Measurements from ENCODE around the gene RAB12.
"Not testable (repeated sequence)": the region's sequence is repeated elsewhere in the genome, so short reads cannot be mapped to it uniquely, and the experiment has no call there.

RAB12 gene

DNA sequence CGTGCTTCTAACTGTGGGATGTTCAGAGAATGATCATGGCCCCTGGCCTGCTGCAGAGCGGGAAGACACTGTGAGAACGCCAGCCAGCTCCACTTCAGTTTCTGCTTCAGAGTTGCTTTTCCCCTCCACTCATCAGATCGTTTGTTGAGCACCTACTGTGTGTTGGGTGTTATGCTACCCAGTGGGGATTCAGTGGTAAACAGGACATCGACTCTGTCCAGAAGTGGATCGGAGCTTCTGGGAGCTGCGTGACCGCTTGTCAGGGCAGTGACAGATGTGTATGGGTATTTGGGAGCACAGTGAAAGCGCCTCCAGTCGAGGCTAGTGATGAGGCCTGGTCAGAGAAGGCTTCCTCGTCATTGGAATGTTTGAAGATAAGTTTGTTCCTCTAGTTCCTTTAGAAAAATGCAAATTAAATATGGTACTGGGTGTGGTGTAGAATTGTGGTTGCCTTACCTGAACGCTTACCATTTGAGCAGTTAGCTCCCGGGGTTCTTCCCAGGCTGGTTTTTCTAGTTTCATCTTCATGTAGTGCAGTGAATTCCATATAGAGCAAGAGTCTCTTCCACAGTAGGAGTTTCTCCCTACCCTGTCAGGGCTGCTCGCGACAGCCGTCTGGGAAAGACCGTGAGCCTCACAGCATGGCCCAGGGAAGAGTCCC lies 2.8 kb downstream of the RAB12 start:
- DNase-seq (ENCODE audit: low spot score) = no peak

DNA sequence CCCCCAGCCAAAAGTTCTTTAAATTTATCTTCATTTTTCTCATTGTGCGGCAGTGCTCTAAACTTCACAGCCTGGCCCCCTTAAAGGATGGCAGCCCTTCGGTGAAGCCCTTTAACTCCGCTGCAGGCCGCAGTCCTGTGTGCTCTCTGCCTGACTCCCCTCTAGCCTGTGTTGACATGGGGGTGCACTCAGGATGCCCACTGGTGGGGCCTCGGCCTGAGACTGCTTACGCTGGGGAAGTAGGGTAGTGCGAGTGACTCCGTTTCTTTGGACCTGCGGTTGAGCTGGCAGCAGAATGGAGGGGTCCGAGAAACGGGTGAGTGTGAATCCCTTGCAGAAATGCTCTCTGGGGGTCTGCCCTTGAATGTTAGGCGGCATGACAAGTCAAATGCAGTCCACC lies 5.6 kb downstream of the RAB12 start:
- DNase-seq (ENCODE audit: low spot score) = no peak

DNA sequence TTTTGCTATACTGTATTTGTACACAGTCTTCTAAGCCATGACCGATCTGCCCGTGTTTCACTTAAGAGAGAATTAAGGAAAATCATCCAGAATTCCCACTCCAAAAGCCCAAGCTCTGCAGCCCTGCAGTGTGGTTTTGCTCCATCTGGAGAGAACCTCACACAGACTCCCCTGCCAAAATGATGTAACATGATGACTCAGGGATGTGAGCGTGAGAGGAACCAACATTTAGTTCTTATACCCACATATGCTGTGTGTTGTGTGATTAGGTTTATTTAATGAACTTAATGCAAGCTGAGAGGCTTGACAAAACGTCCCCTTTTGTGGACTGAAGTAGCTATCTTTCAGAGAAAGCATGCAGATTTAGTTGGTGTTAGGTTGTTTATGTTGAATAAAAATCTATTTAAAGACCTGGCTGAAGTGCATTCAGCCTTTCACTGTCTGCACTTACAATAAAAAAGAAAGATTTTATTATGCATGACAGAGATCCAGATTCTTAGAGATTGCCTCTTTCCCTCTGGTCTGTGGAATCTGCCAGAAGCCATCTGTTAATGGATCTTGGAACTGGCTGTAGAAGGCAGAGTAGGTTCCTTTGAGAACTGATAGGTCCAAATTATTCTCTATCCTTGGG lies 6.3 kb downstream of the RAB12 start:
- DNase-seq (ENCODE audit: low spot score) = no peak

DNA sequence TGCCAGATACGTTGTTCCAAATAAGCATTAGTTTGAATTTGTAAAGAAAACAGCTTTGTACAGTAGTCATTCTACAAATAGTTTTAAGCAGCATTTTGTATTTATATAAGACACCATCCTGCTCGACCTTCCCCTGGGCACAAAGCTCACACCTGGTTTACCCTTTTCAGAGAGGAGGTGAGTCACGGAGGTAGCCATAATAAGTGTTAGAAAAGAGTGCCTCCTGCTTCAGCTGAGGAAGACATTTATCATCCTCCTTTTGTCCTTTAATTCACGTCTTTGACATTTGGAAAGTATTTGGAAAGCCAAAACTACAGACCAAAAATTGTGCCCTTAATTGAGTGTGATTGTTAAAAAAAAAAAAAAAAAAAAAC lies 6.8 kb downstream of the RAB12 start:
- DNase-seq (ENCODE audit: low spot score) = no peak

DNA sequence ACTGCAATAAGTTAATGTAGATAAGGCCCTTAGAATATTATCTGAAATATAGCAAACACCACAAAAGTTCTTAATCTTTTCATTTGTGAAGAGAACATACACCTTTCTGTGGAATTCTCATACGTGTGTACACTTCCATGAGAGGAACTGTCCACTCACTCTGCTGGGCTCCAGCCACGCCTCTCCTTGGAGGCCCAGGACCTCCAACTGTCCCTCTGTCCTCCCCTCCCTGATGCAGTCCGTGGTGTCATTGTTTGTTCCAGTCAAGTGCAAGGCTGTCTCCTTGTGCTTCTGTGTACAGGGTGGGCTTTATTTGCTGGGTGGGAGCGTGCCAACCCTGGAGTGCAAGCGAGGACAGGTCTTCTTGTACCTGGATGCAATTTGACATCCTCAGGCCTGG lies 8.7 kb downstream of the RAB12 start:
- no peak for DNase-seq (ENCODE audit: low spot score)

DNA sequence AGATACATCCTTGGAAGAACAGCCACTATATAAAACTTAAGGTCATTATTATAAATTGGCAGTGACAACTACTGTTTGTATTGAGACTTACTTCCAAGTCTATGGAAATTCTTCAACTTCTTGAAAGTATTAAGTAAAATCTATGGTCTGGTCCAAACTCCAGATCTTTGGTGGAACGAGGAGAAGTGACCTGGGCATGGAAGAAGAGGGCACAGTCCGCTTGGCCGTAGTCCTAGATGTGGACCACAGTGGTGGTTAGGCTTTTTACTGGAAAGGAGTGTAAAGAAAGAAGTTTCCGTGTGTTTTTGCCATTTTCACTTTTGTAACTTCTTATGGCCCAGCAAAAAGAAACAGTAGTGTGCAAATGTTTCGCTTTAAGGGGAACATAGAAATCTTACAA lies 9.8 kb downstream of the RAB12 start:
- no peak for DNase-seq (ENCODE audit: low spot score)

DNA sequence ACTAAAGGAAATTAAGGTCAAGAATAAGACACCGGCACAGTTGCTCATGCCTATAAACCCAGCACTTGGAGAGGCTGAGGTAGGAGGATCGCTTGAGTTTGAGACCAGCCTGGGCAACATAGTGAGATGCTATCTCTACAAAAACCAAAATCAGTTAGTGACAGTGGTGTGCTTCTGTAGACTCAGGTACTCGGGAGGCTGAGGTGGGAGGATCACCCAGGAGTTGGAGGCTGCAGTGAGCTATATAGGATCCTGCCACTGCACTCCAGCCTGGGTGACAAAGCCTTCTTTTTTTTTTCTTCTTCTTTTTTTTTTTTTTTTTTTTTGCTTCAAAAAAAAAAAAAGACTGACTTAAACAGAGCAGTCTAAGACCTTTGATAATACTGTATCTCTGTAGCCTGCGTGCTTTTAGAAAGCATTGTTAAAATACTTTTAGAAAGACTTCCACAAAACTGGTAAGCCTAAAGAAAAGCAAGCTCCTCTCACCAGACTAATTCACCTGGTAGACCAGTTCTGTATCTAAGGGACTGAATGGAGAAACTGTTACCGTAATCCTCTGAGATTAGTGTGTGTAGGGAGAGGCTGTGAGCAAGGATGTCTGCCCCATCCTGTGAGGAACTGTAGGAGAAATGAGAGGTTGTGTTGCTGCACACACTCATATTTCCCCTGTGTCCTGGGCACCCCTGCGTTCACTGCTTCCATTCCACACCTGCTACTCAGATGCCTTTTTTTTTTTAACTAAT lies 10.8 kb downstream of the RAB12 start:
- no peak for DNase-seq (ENCODE audit: low spot score)

DNA sequence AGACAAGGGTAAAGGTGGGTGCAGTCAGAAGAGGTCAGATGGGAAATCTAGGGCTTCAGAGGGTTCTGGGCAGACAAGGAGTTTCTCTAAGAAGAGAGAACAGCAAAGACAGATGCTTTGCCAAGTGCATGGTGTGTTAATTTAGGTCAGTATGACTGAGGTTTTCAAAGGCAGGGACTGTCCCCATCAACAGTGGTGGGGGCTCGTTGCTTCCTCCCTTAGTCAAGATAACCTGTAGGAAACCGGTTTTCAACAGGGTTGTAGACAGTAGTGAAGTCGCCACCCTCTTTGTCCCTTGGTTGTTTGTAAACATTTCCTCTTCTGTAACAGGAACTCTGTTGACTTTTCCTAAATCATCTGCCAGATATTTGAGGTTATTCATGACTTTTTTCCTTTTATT lies 11.6 kb downstream of the RAB12 start:
- DNase-seq (ENCODE audit: low spot score) = no peak

DNA sequence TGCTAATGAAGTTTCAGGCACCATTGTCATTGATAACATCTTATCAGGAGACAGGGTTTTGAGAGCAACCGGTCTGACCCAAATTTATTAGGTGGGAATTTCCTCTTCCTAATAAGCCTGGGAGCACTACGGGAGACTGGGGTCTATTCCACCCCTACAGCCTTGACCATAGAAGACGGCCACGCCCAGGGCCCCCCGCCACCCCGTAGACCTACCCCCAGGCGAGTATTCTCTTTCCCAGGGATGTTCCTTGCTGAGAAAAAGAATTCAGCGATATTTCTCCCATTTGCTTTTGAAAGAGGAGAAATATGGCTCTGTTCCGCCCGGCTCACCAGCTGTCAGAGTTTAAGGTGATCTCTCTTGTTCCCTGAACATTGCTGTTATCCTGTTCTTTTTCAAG lies 13.4 kb downstream of the RAB12 start:
- DNase-seq (ENCODE audit: low spot score) = not testable (repeated sequence)

DNA sequence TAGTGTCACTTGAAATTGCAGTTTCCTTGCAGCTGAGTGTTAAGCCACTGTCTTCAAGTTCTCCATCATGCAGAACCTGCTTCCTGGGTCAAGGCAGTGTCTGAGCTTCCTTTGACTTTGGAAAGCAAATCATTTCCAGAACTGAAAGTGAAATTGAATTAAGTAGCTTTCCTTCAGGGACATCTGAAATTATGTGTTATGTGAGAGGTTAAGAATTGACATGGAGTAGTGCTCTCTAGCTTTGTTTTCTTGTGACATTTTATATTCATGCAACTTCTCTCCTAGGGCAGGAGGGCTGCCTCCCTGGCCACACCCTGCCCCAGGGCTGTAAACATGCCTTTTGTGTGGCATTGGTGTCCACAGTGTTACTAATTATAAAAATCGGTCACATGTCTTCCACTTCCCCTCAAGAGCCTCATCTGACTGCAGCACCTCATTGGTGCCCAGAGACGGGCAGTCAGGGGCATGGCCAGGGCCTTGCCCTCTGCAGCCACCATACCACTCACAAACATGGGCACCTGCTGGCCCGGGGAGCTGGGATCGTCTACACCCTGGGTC lies 14.4 kb downstream of the RAB12 start:
- DNase-seq (ENCODE audit: low spot score) = peak; percentile 34

DNA sequence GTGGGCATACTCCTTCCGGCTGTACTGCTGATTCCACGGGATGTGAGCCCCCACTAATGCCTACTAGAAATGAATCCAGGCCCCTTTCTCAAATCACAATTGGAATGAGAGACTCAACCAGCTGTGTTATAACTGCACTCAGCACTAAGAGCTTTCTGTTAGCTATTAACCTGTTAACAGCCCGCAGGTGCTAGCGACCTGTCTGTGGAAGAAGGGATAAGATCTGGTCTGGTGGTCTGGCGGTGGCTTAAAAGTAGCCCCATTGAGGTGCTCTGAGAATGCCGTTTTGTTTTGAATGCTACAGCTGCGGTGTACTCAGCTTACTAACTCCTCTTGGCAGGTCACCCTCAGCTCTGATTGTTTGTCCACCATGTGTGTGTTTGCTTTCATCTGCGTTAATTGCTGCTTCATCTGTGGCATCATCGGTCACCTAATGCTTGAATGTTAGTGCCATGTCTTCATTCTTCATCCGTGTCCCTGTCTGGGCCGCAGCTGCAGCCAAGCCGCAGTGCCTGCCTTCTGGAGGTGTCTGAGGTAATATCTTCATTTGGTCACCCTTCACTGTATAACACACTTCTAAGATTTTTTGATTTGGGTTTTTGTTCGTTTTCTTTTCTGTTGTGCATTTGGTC lies 16.3 kb downstream of the RAB12 start:
- DNase-seq (ENCODE audit: low spot score) = no peak

DNA sequence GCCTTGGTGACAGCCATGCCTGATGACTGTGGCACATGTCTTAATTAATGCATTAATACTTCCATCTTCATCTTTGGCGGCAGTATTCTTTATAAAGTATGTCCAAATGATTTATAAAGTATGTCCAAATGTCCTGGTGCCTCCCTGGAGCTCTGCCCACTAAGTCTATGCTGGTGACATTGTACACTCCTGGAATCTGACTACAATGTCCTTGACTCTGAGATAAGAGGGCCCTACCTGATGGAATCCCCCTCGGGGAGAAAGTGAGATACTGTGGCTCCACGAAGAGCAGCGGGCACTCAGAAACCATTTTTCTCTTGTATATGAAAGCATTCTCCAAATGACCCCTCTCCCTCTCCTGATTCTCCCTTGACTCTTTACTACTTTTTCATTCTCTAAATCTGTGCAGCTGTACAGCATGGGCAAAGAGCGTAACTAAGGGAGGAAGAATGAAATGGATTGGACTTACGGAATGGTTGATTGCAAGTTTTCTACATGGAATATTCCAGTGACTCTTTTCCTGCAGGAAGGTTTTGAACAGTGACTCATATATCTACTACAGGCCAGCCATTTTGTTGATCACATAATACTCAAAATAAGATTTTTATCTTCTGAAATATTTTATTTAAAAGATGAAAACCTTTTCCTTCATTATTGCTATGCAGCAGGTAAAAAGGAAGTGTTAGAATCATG lies 17.3 kb downstream of the RAB12 start:
- DNase-seq (ENCODE audit: low spot score) = no peak

DNA sequence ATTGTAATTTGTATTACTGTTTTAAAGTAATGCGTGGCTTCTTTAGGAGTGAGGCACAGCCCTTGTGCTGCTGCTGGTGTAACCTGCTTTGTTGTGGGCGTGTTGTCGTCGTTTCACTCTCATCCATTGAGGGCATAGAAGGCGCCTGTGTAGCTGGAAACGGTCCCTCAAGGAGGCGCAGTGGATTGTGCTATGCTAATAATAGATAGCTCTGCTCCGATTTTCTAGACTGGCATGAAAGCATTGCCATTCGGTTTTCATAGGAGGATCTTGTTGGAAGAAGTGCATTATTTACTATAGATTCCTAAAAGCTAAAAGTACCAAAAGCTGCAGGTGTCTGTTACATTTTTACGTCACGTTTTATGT lies 17.9 kb downstream of the RAB12 start:
- DNase-seq (ENCODE audit: low spot score) = no peak

DNA sequence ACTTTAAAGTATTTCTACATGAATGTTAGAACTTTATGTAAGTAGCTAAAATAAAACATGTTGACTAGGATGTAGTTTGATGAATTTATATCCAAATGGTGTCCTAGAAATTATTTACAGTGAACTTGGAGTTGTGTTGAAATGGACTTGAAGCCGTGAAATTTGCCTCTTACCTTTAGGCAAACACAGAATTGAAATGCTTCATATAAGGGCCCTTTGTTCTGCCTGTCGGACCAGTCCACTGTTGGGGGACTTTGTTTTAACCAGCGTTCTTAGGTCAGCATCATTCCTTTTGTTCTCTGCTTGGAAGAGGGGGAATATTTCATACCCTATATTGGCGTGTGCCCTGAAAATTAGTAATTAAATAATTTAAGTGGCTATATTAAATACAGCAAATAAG lies 18.3 kb downstream of the RAB12 start:
- DNase-seq (ENCODE audit: low spot score) = no peak

DNA sequence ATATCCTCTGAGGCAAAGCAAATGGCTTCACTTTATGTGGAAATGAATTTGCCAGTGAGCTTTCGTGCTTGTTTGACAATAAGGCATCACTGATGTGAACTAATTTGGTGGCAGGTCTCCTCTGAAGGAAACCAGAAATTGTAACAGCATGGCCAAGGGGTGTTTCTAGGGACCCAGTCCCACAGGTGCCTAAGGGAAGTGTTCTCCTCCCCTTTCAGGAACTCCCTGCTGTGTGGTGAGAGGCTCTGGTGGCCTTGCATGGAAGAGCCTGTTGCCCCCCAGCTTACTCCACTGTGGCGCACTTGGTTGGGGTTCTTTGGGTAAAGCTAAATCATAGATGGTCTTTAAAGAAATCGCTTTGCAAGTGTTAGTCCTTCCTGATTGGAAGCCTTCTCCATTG lies 20.4 kb downstream of the RAB12 start:
- no peak for DNase-seq (ENCODE audit: low spot score)

DNA sequence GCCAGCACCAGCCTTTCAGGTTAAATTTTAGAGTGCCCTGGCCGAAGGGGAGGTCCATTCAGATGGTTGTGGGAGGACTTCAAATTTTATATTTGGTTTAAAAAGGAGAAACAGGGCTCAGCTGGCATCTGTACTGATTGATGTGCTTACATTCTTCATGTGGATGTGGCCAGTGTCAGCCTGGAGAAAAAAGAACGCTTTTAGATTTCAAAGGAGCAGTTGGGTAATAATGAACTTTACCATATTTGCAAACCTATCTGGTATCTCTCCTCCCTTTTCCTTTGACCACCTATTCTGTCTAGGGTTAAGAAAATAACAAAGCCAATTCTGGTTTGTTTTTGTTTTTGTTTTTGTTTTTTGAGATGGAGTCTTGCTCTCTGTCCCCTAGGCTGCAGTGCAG lies 21.3 kb downstream of the RAB12 start:
- no peak for DNase-seq (ENCODE audit: low spot score)

DNA sequence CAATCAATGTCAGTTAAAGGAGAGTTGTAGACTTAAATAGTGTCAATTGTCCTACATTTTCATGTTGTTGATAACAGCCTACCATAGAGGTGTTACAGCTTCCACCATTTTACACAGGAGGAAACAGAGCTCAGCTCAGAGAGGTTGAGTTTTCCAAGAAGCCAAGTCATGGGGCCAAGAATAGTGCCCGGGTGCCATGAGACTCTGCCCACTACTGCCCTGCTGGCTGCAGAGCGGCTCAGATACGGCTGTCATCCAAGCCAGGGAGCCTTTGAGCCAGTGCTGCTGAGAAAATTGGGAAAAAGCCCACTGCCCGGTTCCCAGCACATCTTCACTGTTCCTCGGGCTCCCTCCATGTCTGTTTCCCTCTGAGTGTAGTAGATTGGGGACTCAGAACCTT lies 22.0 kb downstream of the RAB12 start:
- no peak for DNase-seq (ENCODE audit: low spot score)

DNA sequence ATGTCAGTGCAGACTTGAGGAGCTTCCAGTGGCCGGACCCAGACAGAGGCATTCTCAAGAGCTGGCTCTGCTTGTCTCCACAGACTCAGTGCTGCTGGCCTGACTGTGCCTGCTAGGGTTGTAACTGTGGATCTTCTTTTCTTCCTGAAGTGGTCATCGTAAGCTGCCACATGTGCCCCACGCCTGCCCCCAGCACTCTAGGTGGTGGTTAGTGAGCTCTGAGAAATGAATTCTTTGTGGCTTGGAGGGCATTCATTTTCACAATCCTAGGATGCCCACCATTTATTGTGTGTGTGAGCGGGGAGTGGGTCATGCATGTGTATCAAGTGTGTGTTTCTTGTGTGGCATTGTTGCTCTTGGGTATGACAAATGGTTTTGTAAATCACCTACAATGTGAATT lies 23.1 kb downstream of the RAB12 start:
- DNase-seq (ENCODE audit: low spot score) = no peak

DNA sequence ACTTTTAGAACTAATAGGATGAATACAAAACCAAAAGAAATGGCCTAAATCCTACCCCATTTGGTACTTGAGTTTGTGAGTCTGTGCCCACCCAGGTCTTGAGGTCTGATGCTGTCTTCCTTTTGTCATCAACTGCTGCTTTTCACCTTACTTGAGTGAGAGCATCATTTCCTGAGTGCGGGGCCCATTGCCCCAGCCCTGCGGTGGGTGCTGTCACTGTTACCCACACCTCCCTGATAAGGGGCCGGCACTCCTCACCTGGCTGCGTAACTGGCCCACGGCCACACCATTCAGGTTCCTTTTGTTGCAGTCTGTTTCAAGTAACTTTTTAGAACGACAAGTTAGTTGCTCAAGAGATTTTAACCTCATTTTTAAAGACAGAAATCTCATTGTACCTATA lies 25.3 kb downstream of the RAB12 start:
- no peak for DNase-seq (ENCODE audit: low spot score)

DNA sequence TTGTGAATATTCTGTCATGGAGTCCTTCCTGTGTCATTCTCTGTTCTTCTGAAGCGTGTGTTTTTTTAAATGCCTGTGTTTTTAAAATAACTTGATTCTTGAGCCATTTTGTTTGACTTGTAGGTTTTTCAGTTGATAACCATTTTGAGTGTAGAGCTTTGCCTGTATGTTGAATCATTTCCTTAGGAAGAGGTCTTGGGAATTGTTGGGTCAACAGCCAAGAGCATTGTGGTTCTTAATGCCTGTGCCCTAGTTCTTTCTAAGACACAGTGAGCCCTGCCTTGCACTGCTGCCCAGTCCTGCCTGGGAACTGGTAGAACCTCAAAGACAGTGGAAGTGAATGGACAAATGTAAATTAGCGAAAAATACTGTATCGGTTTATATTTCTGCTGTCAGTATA lies 25.9 kb downstream of the RAB12 start:
- DNase-seq (ENCODE audit: low spot score) = no peak

DNA sequence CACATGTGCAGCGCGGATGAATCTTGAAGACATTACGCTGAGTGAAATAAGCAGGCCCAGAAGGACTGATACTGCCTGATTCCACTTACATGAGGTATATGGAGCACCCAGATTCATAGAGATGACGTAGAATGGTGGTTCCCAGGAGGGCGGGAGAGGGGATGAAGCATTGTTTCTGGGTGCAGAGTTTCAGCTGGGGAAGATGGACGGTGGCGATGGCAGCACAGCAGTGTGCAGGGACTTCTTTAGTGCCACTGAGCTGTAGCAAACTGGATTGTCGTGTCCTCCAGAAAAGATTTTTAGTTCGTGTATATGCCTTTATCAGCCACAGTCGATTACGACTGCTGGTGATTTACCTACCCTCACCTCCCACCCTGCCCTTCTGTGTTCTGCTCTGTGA lies 30.5 kb downstream of the RAB12 start:
- no peak for DNase-seq (ENCODE audit: low spot score)

DNA sequence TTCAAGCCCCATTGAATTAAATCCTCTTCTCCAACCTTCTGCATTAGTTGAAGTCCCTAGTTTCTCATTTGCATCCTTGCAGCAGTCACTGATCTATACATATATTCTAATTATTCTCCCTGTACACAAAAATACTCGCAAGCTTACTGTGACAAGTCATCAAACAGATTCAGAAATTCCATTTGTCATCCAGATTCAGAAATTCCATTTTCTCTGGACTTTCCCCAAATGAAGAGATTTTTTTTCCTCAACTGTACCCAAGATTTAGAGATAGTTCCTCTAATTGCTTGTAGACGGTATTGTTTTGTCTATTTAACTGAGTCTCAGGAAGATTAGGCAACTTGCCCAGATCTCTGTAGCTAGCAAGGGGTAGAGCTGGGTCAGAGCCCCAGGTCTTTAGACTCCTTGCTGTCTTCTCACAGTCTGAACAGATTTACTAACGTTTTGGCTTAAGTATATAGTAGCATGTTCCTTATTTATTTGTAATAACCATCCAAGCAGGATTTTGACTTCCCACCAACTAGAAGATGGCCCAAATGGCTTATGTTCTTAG lies 34.2 kb downstream of the RAB12 start:
- DNase-seq (ENCODE audit: low spot score) = no peak

All from activated CD4-positive, alpha-beta T cell treated with anti-CD3 and anti-CD28 coated beads, Interleukin-2, Interleukin-4, amounts not matched to agents 100 ng/mL and 50 ng/mL, durations not matched to agents 16 hours and 8 hours (primary cell).